HL-60 (cell line): ENCODE data around the gene BUD31.

Experiments
- POLR2AphosphoS5 ChIP-seq: IDR thresholded peaks from 2 replicates; pipeline ENCODE4 v1.6.1; 2012; ENCODE audit warnings: low read depth
- TF ChIP-seq, protein P1 (sequence below): IDR thresholded peaks from one replicate; pipeline ENCODE4 v1.5.1; 2011; ENCODE audit warnings: low read length, control low read depth, inconsistent platforms; ENCODE audit not compliant: insufficient read depth
- TF ChIP-seq, protein P2 (sequence below): IDR thresholded peaks from 2 replicates; pipeline ENCODE4 v1.6.1; 2012; ENCODE audit warnings: low read depth; ENCODE audit not compliant: insufficient replicate concordance

GRCh38 chr7:99409192-99409572 is 413 bp downstream of the BUD31 start:
- no peak for TF ChIP-seq POLR2AphosphoS5
- TF ChIP-seq, protein P1, sequence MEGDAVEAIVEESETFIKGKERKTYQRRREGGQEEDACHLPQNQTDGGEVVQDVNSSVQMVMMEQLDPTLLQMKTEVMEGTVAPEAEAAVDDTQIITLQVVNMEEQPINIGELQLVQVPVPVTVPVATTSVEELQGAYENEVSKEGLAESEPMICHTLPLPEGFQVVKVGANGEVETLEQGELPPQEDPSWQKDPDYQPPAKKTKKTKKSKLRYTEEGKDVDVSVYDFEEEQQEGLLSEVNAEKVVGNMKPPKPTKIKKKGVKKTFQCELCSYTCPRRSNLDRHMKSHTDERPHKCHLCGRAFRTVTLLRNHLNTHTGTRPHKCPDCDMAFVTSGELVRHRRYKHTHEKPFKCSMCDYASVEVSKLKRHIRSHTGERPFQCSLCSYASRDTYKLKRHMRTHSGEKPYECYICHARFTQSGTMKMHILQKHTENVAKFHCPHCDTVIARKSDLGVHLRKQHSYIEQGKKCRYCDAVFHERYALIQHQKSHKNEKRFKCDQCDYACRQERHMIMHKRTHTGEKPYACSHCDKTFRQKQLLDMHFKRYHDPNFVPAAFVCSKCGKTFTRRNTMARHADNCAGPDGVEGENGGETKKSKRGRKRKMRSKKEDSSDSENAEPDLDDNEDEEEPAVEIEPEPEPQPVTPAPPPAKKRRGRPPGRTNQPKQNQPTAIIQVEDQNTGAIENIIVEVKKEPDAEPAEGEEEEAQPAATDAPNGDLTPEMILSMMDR, result no peak
- TF ChIP-seq, protein P2, sequence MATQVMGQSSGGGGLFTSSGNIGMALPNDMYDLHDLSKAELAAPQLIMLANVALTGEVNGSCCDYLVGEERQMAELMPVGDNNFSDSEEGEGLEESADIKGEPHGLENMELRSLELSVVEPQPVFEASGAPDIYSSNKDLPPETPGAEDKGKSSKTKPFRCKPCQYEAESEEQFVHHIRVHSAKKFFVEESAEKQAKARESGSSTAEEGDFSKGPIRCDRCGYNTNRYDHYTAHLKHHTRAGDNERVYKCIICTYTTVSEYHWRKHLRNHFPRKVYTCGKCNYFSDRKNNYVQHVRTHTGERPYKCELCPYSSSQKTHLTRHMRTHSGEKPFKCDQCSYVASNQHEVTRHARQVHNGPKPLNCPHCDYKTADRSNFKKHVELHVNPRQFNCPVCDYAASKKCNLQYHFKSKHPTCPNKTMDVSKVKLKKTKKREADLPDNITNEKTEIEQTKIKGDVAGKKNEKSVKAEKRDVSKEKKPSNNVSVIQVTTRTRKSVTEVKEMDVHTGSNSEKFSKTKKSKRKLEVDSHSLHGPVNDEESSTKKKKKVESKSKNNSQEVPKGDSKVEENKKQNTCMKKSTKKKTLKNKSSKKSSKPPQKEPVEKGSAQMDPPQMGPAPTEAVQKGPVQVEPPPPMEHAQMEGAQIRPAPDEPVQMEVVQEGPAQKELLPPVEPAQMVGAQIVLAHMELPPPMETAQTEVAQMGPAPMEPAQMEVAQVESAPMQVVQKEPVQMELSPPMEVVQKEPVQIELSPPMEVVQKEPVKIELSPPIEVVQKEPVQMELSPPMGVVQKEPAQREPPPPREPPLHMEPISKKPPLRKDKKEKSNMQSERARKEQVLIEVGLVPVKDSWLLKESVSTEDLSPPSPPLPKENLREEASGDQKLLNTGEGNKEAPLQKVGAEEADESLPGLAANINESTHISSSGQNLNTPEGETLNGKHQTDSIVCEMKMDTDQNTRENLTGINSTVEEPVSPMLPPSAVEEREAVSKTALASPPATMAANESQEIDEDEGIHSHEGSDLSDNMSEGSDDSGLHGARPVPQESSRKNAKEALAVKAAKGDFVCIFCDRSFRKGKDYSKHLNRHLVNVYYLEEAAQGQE, result no peak
